Esophagus squamous epithelium (tissue), 4 donors: ENCODE measurements around the gene STARD7.

Experiments
- POLR2A ChIP-seq, 4 donors: fragments of 450-650 bp; IDR thresholded peaks; one replicate each; pipeline ENCODE4 v1.6.1; 2017; ENCODE audit warnings: antibody characterized with exemption in 4 of 4, mild to moderate bottlenecking in 4 of 4, moderate library complexity in 3 of 4
- TF ChIP-seq, protein P1 (sequence below), 6 experiments: fragments of 450-650 bp in 4 of 6; fragments of 200-600 bp in 2 of 6; sonication (generic) in 2 of 6; IDR thresholded peaks; one replicate each; pipeline ENCODE4 v1.5.1; 2016 to 2019; ENCODE audit warnings: antibody characterized with exemption in 6 of 6, mild to moderate bottlenecking in 4 of 6, moderate library complexity in 4 of 6

DNA sequence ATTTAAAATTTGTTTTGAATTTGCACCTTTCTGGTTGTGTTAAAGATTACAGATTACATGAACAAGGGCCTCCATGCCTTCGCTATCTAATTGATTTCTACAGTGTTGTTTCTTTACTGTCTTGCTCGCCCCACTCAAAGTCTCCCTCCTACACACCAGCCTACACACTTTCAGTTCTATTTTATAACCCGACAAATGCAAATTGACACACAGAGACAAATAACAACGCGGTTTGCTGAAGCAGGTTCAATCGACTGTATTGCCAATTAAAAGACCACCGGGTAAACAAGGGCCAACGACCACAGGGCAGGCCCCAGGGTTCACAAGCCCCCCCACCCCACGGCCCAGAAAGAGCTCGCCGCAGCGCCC lies 869 bp downstream of the STARD7 start:
- TF ChIP-seq, protein P1, sequence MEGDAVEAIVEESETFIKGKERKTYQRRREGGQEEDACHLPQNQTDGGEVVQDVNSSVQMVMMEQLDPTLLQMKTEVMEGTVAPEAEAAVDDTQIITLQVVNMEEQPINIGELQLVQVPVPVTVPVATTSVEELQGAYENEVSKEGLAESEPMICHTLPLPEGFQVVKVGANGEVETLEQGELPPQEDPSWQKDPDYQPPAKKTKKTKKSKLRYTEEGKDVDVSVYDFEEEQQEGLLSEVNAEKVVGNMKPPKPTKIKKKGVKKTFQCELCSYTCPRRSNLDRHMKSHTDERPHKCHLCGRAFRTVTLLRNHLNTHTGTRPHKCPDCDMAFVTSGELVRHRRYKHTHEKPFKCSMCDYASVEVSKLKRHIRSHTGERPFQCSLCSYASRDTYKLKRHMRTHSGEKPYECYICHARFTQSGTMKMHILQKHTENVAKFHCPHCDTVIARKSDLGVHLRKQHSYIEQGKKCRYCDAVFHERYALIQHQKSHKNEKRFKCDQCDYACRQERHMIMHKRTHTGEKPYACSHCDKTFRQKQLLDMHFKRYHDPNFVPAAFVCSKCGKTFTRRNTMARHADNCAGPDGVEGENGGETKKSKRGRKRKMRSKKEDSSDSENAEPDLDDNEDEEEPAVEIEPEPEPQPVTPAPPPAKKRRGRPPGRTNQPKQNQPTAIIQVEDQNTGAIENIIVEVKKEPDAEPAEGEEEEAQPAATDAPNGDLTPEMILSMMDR (IDR thresholded peaks at IDR 0.05), result no peak
- no peak for TF ChIP-seq POLR2A (IDR thresholded peaks at IDR 0.05)
